ENCODE data around the gene LAD1.

DNA sequence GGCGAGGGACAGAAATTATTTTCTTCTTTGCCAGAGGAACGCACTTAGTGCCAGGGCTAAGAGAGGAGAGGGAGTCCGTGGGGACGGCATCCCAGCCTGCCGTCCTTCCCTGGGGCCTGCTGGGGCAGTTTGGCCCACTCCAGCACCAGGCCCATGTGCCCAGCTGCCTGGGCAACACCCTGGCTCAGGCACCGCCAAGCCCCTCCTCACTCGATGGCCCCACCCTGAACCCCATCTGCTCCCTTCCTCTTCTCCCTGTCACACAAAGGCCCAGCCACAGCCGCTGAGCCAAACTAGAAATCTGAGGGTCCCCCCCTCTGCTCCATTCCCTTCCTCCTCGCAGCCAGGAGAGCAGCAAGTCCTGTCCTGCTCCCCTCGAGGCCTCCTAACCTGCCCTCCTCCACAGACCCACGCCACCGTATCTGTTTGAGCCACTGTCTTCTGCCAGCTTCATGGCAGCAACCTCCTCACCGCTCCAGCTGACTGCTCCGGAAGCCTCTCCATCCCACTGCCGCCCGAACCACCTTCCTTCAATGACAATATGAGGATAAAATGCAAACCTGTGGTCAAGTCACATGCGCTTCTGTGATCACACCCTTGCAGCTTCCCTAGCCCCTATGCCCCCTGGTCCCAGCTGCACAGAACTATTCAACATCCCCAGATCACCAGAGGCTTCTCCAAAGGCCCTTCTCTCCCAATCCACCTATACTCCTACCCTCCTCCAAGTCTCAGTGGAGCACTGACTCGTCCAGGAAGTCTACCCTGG lies 30.8 kb upstream of the LAD1 start:
- TF ChIP-seq, protein P1, sequence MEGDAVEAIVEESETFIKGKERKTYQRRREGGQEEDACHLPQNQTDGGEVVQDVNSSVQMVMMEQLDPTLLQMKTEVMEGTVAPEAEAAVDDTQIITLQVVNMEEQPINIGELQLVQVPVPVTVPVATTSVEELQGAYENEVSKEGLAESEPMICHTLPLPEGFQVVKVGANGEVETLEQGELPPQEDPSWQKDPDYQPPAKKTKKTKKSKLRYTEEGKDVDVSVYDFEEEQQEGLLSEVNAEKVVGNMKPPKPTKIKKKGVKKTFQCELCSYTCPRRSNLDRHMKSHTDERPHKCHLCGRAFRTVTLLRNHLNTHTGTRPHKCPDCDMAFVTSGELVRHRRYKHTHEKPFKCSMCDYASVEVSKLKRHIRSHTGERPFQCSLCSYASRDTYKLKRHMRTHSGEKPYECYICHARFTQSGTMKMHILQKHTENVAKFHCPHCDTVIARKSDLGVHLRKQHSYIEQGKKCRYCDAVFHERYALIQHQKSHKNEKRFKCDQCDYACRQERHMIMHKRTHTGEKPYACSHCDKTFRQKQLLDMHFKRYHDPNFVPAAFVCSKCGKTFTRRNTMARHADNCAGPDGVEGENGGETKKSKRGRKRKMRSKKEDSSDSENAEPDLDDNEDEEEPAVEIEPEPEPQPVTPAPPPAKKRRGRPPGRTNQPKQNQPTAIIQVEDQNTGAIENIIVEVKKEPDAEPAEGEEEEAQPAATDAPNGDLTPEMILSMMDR (IDR thresholded peaks at IDR 0.05): no peak
- no peak for TF ChIP-seq POLR2A (IDR thresholded peaks at IDR 0.05)

Measured in breast epithelium (tissue), 3 donors.